Subcutaneous adipose tissue (tissue), 4 donors: ENCODE measurements around the gene KANSL2. TPM values are rescaled to one million over a fixed set of nuclear protein-coding genes. Genes with fewer than 3 reads are reported as not detected.

Source experiments
- total RNA-seq, 4 donors: library from RNA; depleted of rRNA; stranded (reverse); fragments of >200 nt; gene quantifications; one replicate each; pipeline ENCODE4 v1.1.0, GENCODE V29; 2016
- TF ChIP-seq, protein P1 (sequence below): fragments of 450-650 bp; IDR thresholded peaks from one replicate; pipeline ENCODE4 v1.5.1; 2016; ENCODE audit warnings: low read depth, mild to moderate bottlenecking, control low read depth, antibody characterized with exemption, moderate library complexity

KANSL2 gene
- total RNA-seq, 4 donors from 2014 or later, result 31.1 to 61.6 (median 39.0) TPM

DNA sequence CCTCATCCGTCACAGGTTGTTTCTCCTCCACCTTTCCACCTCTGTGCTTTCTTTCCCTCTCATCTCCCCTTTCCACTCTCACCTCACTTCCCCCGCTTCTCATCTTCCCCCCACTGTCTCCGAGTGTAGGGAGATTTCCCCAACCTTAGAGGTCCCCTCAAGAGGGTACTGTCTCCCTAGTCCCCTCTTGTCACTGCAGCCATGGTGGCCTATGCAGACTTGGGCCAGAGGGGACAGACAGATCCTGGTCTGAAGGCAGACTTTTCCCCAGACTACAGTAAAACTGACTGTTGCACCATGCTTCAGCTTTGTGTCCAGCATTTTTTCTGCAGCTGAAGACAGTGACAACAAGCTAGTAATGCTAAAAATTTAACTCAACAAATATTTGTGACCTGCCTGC, 41.2 kb downstream of the KANSL2 start:
- TF ChIP-seq, protein P1, sequence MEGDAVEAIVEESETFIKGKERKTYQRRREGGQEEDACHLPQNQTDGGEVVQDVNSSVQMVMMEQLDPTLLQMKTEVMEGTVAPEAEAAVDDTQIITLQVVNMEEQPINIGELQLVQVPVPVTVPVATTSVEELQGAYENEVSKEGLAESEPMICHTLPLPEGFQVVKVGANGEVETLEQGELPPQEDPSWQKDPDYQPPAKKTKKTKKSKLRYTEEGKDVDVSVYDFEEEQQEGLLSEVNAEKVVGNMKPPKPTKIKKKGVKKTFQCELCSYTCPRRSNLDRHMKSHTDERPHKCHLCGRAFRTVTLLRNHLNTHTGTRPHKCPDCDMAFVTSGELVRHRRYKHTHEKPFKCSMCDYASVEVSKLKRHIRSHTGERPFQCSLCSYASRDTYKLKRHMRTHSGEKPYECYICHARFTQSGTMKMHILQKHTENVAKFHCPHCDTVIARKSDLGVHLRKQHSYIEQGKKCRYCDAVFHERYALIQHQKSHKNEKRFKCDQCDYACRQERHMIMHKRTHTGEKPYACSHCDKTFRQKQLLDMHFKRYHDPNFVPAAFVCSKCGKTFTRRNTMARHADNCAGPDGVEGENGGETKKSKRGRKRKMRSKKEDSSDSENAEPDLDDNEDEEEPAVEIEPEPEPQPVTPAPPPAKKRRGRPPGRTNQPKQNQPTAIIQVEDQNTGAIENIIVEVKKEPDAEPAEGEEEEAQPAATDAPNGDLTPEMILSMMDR, result no peak

GRCh38 chr12:48640428-48640827, 41.6 kb downstream of the KANSL2 start:
- TF ChIP-seq, protein P1, result no peak

GRCh38 chr12:48631071-48631470, 51.0 kb downstream of the KANSL2 start:
- TF ChIP-seq, protein P1, result no peak

DNA sequence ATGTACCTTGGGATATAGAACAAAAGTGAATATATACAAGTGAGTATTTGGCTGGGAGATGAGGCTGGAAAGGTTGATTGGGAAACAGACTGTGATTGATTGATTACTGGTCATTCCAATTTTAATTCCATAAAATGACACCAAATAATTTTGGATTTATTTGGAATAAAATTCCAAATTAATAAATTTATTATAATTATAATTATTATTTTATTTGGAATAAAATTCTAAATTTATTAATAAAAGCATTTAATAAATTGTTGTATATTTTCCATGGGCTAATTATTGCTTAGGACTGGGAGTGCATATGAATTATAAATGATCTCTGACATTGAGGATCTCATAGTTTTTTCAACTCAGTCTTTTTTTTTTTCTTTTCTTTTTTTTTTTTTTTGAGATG, 51.7 kb downstream of the KANSL2 start:
- TF ChIP-seq, protein P1, result no peak

- TF ChIP-seq, protein P1, result no peak
These were observed 52.5 kb downstream of the KANSL2 start for GRCh38 chr12:48629541-48629940.

- TF ChIP-seq, protein P1, result no peak
These were observed 54.5 kb downstream of the KANSL2 start for GRCh38 chr12:48627556-48627955.

GRCh38 chr12:48618541-48618940, 63.5 kb downstream of the KANSL2 start:
- TF ChIP-seq, protein P1, result no peak
